PFSK-1 (cell line): Measurements from ENCODE around the gene PRDM15.

Experiments used
- FOXP2 ChIP-seq: optimal IDR thresholded peaks from 2 replicates; pipeline ENCODE3; 2011; ENCODE audit warnings: borderline replicate concordance, control low read depth, inconsistent platforms; ENCODE audit not compliant: insufficient read depth; ENCODE audit errors: extremely low read length, extremely low read depth
- POLR2AphosphoS5 ChIP-seq: IDR thresholded peaks from 2 replicates; pipeline ENCODE4 v1.6.1; 2012; ENCODE audit warnings: low read depth, mild to moderate bottlenecking, control low read depth, low read length, moderate library complexity
- SIN3A ChIP-seq: IDR thresholded peaks from 2 replicates; pipeline ENCODE4 v1.6.1; 2012; ENCODE audit warnings: mild to moderate bottlenecking, low read length, moderate library complexity, borderline replicate concordance; ENCODE audit not compliant: insufficient read depth
- TAF1 ChIP-seq: IDR thresholded peaks from 2 replicates; pipeline ENCODE4 v1.6.1; 2012; ENCODE audit warnings: low read length, control low read depth, borderline replicate concordance; ENCODE audit not compliant: insufficient read depth
- TF ChIP-seq, protein P1 (sequence below), 2 experiments: IDR thresholded peaks; 2 replicates each; pipeline versions ENCODE4 v1.6.1 to v1.8.0; 2011 to 2012; ENCODE audit warnings: low read depth in 2 of 2, low read length in 2 of 2, control low read depth in 1 of 2, inconsistent platforms in 1 of 2, mild to moderate bottlenecking in 1 of 2, moderate library complexity in 1 of 2; ENCODE audit not compliant: insufficient read depth in 1 of 2

The PRDM15 gene

DNA sequence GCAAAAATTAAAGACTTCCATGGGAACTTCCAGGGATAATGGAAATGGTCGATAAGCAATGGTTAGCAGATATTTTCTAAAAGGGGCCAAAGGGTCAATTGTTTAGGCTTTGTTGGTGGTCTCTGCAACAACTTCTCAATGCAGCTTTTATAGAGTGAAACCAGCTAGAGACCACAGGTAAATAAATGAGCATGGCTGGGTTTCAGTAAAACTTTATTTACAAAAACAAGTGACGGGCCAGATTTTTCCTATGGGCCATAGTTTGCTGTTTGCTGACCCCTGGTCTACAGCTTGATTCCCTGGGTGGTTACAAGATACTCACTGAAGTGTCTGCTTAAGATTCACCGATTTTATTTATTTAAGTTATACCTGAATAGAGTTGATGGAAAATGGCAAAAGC, 22.6 kb upstream of the PRDM15 start:
- no peak for TF ChIP-seq TAF1
- TF ChIP-seq POLR2AphosphoS5 = no peak
- TF ChIP-seq, protein P1, sequence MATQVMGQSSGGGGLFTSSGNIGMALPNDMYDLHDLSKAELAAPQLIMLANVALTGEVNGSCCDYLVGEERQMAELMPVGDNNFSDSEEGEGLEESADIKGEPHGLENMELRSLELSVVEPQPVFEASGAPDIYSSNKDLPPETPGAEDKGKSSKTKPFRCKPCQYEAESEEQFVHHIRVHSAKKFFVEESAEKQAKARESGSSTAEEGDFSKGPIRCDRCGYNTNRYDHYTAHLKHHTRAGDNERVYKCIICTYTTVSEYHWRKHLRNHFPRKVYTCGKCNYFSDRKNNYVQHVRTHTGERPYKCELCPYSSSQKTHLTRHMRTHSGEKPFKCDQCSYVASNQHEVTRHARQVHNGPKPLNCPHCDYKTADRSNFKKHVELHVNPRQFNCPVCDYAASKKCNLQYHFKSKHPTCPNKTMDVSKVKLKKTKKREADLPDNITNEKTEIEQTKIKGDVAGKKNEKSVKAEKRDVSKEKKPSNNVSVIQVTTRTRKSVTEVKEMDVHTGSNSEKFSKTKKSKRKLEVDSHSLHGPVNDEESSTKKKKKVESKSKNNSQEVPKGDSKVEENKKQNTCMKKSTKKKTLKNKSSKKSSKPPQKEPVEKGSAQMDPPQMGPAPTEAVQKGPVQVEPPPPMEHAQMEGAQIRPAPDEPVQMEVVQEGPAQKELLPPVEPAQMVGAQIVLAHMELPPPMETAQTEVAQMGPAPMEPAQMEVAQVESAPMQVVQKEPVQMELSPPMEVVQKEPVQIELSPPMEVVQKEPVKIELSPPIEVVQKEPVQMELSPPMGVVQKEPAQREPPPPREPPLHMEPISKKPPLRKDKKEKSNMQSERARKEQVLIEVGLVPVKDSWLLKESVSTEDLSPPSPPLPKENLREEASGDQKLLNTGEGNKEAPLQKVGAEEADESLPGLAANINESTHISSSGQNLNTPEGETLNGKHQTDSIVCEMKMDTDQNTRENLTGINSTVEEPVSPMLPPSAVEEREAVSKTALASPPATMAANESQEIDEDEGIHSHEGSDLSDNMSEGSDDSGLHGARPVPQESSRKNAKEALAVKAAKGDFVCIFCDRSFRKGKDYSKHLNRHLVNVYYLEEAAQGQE (IDR thresholded peaks at IDR 0.05; ENCODE audit: insufficient read depth in 1 of 2, low read depth in 2 of 2, low read length in 2 of 2) = no peak
- TF ChIP-seq SIN3A = no peak
- no peak for TF ChIP-seq FOXP2

DNA sequence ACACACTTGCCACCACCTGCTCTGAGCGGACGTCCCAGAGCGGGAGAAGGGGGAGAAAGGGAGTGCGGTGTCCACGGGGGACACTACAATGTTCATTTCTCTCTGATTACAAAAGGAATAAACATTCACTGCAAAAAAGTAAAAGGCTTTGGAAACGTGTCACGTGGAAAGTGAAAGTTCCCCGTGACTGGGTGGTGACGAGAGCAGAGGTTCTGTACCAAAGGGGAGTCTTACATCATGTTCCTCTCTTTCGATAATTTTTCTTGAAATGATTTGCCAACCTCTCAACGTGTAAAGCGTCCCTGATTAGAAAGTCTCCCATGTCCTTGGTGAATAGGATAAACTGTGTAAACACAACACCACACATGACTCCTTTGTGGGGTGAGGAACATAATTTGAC, 22.0 kb upstream of the PRDM15 start:
- no peak for TF ChIP-seq SIN3A
- TF ChIP-seq POLR2AphosphoS5 = no peak
- TF ChIP-seq FOXP2 = no peak

- TF ChIP-seq POLR2AphosphoS5 (no peak), FOXP2 (no peak), TAF1 (no peak), SIN3A (no peak)
- TF ChIP-seq, protein P1 (IDR thresholded peaks at IDR 0.05; ENCODE audit: insufficient read depth in 1 of 2, low read depth in 2 of 2, low read length in 2 of 2) = no peak
These were observed 21.3 kb upstream of the PRDM15 start for GRCh38 chr21:41900401-41900800.

DNA sequence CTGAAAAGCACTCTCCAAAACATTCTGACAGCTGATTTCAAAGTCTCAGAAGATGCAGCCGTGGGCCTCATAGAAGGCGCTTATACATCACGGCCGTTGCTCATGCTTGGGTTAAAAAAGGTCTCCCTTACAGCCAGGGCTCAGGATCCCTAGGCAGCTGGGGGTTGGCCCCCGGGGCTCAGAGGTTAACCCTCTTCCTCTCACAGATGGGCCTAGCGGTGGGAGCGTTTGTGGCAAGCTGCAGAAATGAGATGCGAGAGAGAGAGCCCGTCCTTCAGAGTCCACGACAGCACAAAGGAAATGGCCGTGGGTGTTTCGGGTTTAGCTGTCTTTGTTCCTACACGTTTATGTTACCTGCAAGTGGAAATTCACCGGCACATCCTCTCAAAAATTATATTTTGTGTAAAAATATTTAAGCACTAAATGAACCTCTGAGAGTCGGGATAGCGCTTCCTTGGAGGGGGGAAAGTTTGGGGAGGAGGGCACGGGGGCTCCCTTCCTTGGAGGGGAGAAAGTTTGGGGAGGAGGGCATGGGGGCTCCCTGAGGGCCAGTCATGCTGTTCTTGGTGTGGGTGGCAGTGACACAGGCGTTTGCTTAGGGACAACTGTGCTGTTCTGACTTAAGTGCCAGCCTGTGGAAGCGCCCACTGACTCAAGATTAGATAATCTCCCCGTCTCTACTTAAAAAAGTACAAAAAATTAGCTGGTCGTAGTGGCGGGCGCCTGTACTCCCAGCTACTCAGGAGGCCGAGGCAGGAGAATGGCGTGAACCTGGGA, 20.5 kb upstream of the PRDM15 start:
- TF ChIP-seq, protein P1 (IDR thresholded peaks at IDR 0.05; ENCODE audit: insufficient read depth in 1 of 2, low read depth in 2 of 2, low read length in 2 of 2) = no peak
- TF ChIP-seq SIN3A (no peak), POLR2AphosphoS5 (no peak), FOXP2 (no peak), TAF1 (no peak)

- TF ChIP-seq TAF1 (no peak), POLR2AphosphoS5 (no peak), SIN3A (no peak), FOXP2 (no peak)
- TF ChIP-seq, protein P1 (IDR thresholded peaks at IDR 0.05; ENCODE audit: insufficient read depth in 1 of 2, low read depth in 2 of 2, low read length in 2 of 2) = no peak
These were observed 19.9 kb upstream of the PRDM15 start for GRCh38 chr21:41898998-41899397.
